SK-N-SH (cell line): ENCODE measurements around the gene ADAM11. TPM values are rescaled to one million over a fixed set of nuclear protein-coding genes. Genes with fewer than 3 reads are reported as not detected.
"Not testable (repeated sequence)": the region's sequence is repeated elsewhere in the genome, so short reads cannot be mapped to it uniquely, and the experiment has no call there.

Source experiments
- CTCF ChIA-PET: fragments of 300-600, 350-600 bp; formaldehyde crosslinking; extraction: SDS; loops from one replicate; lab custom pipeline; 2021; lab: Yijun Ruan, JAX
- POLR2A ChIA-PET: fragments of 350-600 bp; sonication (Branson Sonifier 250); formaldehyde crosslinking; extraction: SDS; loops from one replicate; lab custom pipeline; 2020; ENCODE audit warnings: antibody characterized with exemption, inconsistent platforms; lab: Yijun Ruan, JAX
- DNase-seq: peaks from one replicate; pipeline ENCODE4 v3.0.0; 2012
- H2AFZ ChIP-seq: fragments of 200-600 bp; sonication (generic); 2 replicates; pipeline ENCODE4 v1.8.1; 2016; ENCODE audit warnings: antibody characterized with exemption, mild to moderate bottlenecking, low read depth
- H3F3A ChIP-seq: fragments of 200-600 bp; sonication (generic); replicated peaks from 2 replicates; pipeline ENCODE3; 2016; ENCODE audit warnings: antibody characterized with exemption, mild to moderate bottlenecking; ENCODE audit not compliant: insufficient read depth
- H3K27ac ChIP-seq, 2 experiments: fragments of 200-500 bp in 1 of 2; fragments of 200-600 bp in 1 of 2; sonication (Bioruptor generic) in 1 of 2; sonication (generic), shearing (Covaris generic) in 1 of 2; 2 replicates each; pipeline versions ENCODE4 v1.5.1 to v1.6.1; 2014 to 2016; ENCODE audit warnings: low read depth in 2 of 2, inconsistent platforms in 1 of 2, low read length in 1 of 2, mild to moderate bottlenecking in 1 of 2, mixed read lengths in 1 of 2
- H3K27me3 ChIP-seq: fragments of 200-600 bp; sonication (generic), shearing (Covaris generic); 2 replicates; pipeline ENCODE4 v1.6.1; 2016; ENCODE audit warnings: mixed run types; ENCODE audit not compliant: insufficient read depth
- H3K36me3 ChIP-seq, 2 experiments: fragments of 200-500 bp in 1 of 2; fragments of 200-600 bp in 1 of 2; sonication (Bioruptor generic) in 1 of 2; sonication (generic) in 1 of 2; replicated peaks in 1 of 2; 2 replicates each; pipeline versions ENCODE3 to v1.5.1; 2014 to 2016; ENCODE audit warnings: low read length in 1 of 2, mild to moderate bottlenecking in 1 of 2; ENCODE audit not compliant: insufficient read depth in 2 of 2, control insufficient read depth in 1 of 2
- H3K4me1 ChIP-seq, 2 experiments: fragments of 200-500 bp in 1 of 2; fragments of 200-600 bp in 1 of 2; sonication (Bioruptor generic) in 1 of 2; sonication (generic), shearing (Covaris generic) in 1 of 2; 2 replicates each; pipeline versions ENCODE4 v1.5.1 to v1.6.1; 2014 to 2016; ENCODE audit warnings: low read depth in 1 of 2, low read length in 1 of 2, mixed run types in 1 of 2; ENCODE audit not compliant: insufficient read depth in 2 of 2, control insufficient read depth in 1 of 2
- H3K4me2 ChIP-seq: fragments of 200-600 bp; sonication (generic), shearing (Covaris generic); 2 replicates; pipeline ENCODE4 v1.6.1; 2017; ENCODE audit warnings: mixed run types
- H3K4me3 ChIP-seq, 2 experiments: fragments of 200-500 bp in 1 of 2; fragments of 200-600 bp in 1 of 2; sonication (Bioruptor generic) in 1 of 2; sonication (generic), shearing (Covaris generic) in 1 of 2; 2 replicates each; pipeline versions ENCODE4 v1.5.1 to v1.8.1; 2014 to 2016; ENCODE audit warnings: low read depth in 2 of 2, inconsistent platforms in 1 of 2, low read length in 1 of 2, mild to moderate bottlenecking in 1 of 2, mixed read lengths in 1 of 2, moderate library complexity in 1 of 2
- H3K79me2 ChIP-seq: fragments of 200-600 bp; sonication (generic); 2 replicates; pipeline ENCODE4 v1.8.1; 2017; ENCODE audit warnings: mild to moderate bottlenecking; ENCODE audit not compliant: insufficient read depth
- H3K9ac ChIP-seq: fragments of 200-600 bp; sonication (generic); 2 replicates; pipeline ENCODE4 v1.6.1; 2017; ENCODE audit warnings: mixed run types
- H3K9me2 ChIP-seq: fragments of 200-600 bp; sonication (generic); 2 replicates; pipeline ENCODE4 v1.6.1; 2017; ENCODE audit warnings: mixed run types
- H3K9me3 ChIP-seq: fragments of 200-600 bp; sonication (generic); 2 replicates; pipeline ENCODE4 v1.6.1; 2017; ENCODE audit warnings: mixed run types, mild to moderate bottlenecking, moderate library complexity
- H4K20me1 ChIP-seq: fragments of 200-600 bp; sonication (generic); 2 replicates; pipeline ENCODE4 v1.6.1; 2017; ENCODE audit warnings: mild to moderate bottlenecking, mixed run types; ENCODE audit not compliant: insufficient read depth
- ELF1 ChIP-seq: IDR thresholded peaks from 2 replicates; pipeline ENCODE4 v1.4.0; 2012
- EP300 ChIP-seq, 2 experiments: IDR thresholded peaks; 2 replicates each; pipeline versions ENCODE4 v1.4.0 to v1.6.1; 2012; ENCODE audit warnings: borderline replicate concordance in 1 of 2, low read depth in 1 of 2, low read length in 1 of 2
- FOSL2 ChIP-seq: IDR thresholded peaks from 2 replicates; pipeline ENCODE4 v1.4.0; 2012; ENCODE audit warnings: low read depth, mild to moderate bottlenecking, moderate library complexity, borderline replicate concordance
- FOXJ3 ChIP-seq: sonication (generic); formaldehyde crosslinking; IDR thresholded peaks from 2 replicates; pipeline ENCODE4 v1.5.1; 2020; ENCODE audit warnings: mild to moderate bottlenecking, missing genetic modification reagents
- GABPA ChIP-seq: IDR thresholded peaks from 2 replicates; pipeline ENCODE4 v1.4.0; 2012; ENCODE audit warnings: low read depth, mild to moderate bottlenecking
- GATA2 ChIP-seq: sonication (generic); formaldehyde crosslinking; IDR thresholded peaks from 2 replicates; pipeline ENCODE4 v1.5.0; 2020; ENCODE audit warnings: mild to moderate bottlenecking, missing genetic modification reagents
- MEF2A ChIP-seq: IDR thresholded peaks from 2 replicates; pipeline ENCODE4 v1.4.0; 2012; ENCODE audit warnings: low read depth, borderline replicate concordance
- POLR2AphosphoS5 ChIP-seq: IDR thresholded peaks from 2 replicates; pipeline ENCODE4 v1.6.1; 2012; ENCODE audit warnings: low read depth, low read length
- RAD21 ChIP-seq: IDR thresholded peaks from 2 replicates; pipeline ENCODE4 v1.6.1; 2012; ENCODE audit warnings: mild to moderate bottlenecking, low read length
- RCOR1 ChIP-seq: fragments of 150-350 bp; IDR thresholded peaks from 2 replicates; pipeline ENCODE4 v1.6.1; 2017; ENCODE audit warnings: antibody characterized with exemption, low read length
- REST ChIP-seq: IDR thresholded peaks from 2 replicates; pipeline ENCODE4 v1.6.1; 2012; ENCODE audit warnings: mild to moderate bottlenecking, low read depth, low read length, moderate library complexity
- RFX5 ChIP-seq: IDR thresholded peaks from 2 replicates; pipeline ENCODE4 v1.6.1; 2012; ENCODE audit warnings: mild to moderate bottlenecking, improper control_type of control experiment, low read length
- RXRA ChIP-seq: IDR thresholded peaks from 2 replicates; pipeline ENCODE4 v1.4.0; 2012; ENCODE audit warnings: low read depth, mild to moderate bottlenecking, borderline replicate concordance
- SIN3A ChIP-seq: IDR thresholded peaks from 2 replicates; pipeline ENCODE4 v1.6.1; 2012; ENCODE audit warnings: low read depth, mild to moderate bottlenecking, low read length, moderate library complexity, borderline replicate concordance
- SMC3 ChIP-seq: IDR thresholded peaks from 2 replicates; pipeline ENCODE4 v1.6.1; 2012; ENCODE audit warnings: low read depth, low read length, improper control_type of control experiment
- TAF1 ChIP-seq: IDR thresholded peaks from 2 replicates; pipeline ENCODE4 v1.6.1; 2012; ENCODE audit warnings: low read depth, mild to moderate bottlenecking, low read length, moderate library complexity, borderline replicate concordance
- TEAD4 ChIP-seq: IDR thresholded peaks from 2 replicates; pipeline ENCODE4 v1.4.0; 2012; ENCODE audit warnings: mild to moderate bottlenecking, borderline replicate concordance; ENCODE audit not compliant: insufficient read depth
- USF1 ChIP-seq: IDR thresholded peaks from 2 replicates; pipeline ENCODE4 v1.4.0; 2012; ENCODE audit warnings: low read depth, borderline replicate concordance
- YY1 ChIP-seq: IDR thresholded peaks from 2 replicates; pipeline ENCODE4 v1.4.0; 2012; ENCODE audit warnings: low read depth, mild to moderate bottlenecking
- WGBS: methylation state at CpG from one replicate; pipeline ENCODE4 v1.1.6; 2017; ENCODE audit warnings: low lambda C conversion rate; 5-methylcytosine and 5-hydroxymethylcytosine counted together
- polyA plus RNA-seq, 3 experiments: library from polyadenylated mRNA; depleted of rRNA; stranded (reverse); fragments of >200 nt; gene quantifications; 2 replicates each; pipeline ENCODE4 v1.2.3, GENCODE V29; 2012

Gene ADAM11
- polyA plus RNA-seq, 1 of the 3 experiments (the other 2 are of a cell fraction), result 2.5 TPM

- 89% methylated on average over 4 of the region's 4 CpGs for WGBS
- no peaks in the 10 kb centered on the region for H3K9me2 ChIP-seq
- no peak for DNase-seq
- no peak overlapping the region for H3K4me2 ChIP-seq
- no peaks in the 10 kb centered on the region for H3K36me3 ChIP-seq
- POLR2A ChIA-PET, result no interaction called here
- CTCF ChIA-PET, result interaction anchor here (1.0 kb wide), 1 partner anchor 9 kb away, joined by 3 read pairs; no protein-coding TSS in a partner anchor
- peak overlapping the region in 1 of 2 experiments; percentile 69; a peak in 1 of 4 replicates for H3K27ac ChIP-seq
- H3K9me3 ChIP-seq, result no peaks in the 10 kb centered on the region
- H3K9ac ChIP-seq, result no peak overlapping the region
- peaks cover 29% of the 10 kb centered on the region for H4K20me1 ChIP-seq
- H3K27me3 ChIP-seq, result no peaks in the 10 kb centered on the region
- TF ChIP-seq EP300 (IDR thresholded peaks at IDR 0.05; ENCODE audit: borderline replicate concordance in 1 of 2, low read depth in 1 of 2, low read length in 1 of 2), result no peak
- no peak for TF ChIP-seq TEAD4
- TF ChIP-seq FOXJ3 (CRISPR knock-in tag), result no peak
- no peak for TF ChIP-seq RAD21
- no peak for TF ChIP-seq SMC3
- no peak for TF ChIP-seq SIN3A
- no peak for TF ChIP-seq GABPA
- TF ChIP-seq RXRA, result no peak
- no peak for TF ChIP-seq GATA2 (CRISPR knock-in tag)
- no peak for TF ChIP-seq YY1
- TF ChIP-seq TAF1, result no peak
- no peak for TF ChIP-seq REST
- no peak for TF ChIP-seq ELF1
- TF ChIP-seq FOSL2, result no peak
- TF ChIP-seq RCOR1, result no peak
- TF ChIP-seq RFX5, result no peak
- no peak for TF ChIP-seq MEF2A
- no peak for TF ChIP-seq USF1
- no peak for TF ChIP-seq POLR2AphosphoS5
- no peak overlapping the region for H3K4me3 ChIP-seq
- H3K4me1 ChIP-seq, result peaks cover 0 to 17% of the 10 kb centered on the region in 2 experiments; a peak in 3 of 4 replicates
- peaks cover 100% of the 10 kb centered on the region for H3K79me2 ChIP-seq
- H3F3A ChIP-seq, result peaks cover 32% of the 10 kb centered on the region
- H2AFZ ChIP-seq, result no peak overlapping the region
These were observed 53.5 kb downstream of the ADAM11 start for GRCh38 chr17:44812263-44812662.

- H4K20me1 ChIP-seq, DNase-seq, H2AFZ ChIP-seq, H3K9me2 ChIP-seq, H3K27me3 ChIP-seq, H3K9me3 ChIP-seq, POLR2A ChIA-PET, H3K9ac ChIP-seq, H3K4me2 ChIP-seq, H3K4me3 ChIP-seq: not testable (repeated sequence)
- peaks cover 3 to 25% of the 10 kb centered on the region in 2 experiments; a peak in 3 of 4 replicates for H3K4me1 ChIP-seq
- peaks cover 64% of the 10 kb centered on the region for H3F3A ChIP-seq
- H3K27ac ChIP-seq, result peak overlapping the region in 1 of 2 experiments; percentile 47; a peak in 2 of 4 replicates
- H3K79me2 ChIP-seq, result peaks cover 94% of the 10 kb centered on the region
- peaks cover 0 to 12% of the 10 kb centered on the region in 2 experiments for H3K36me3 ChIP-seq
- WGBS, result 96% methylated on average over 6 of the region's 6 CpGs
- CTCF ChIA-PET, result interaction anchor here (1.1 to 1.8 kb wide), 4 partner anchors 24 to 39 kb away, joined by 3 to 12 read pairs (median 3); no protein-coding TSS in a partner anchor
These were observed 59.7 kb downstream of the ADAM11 start for GRCh38 chr17:44818508-44818907.
